HPDE6-E6E7 (cell line): ENCODE measurements around the gene INPP5A.
A peak's percentile ranks its signal among the peaks of the same experiment; 100 is the strongest.

Source experiments
- DNase-seq: peaks from one replicate; pipeline ENCODE4 v3.0.0; 2011; ENCODE audit warnings: missing footprints; ENCODE audit errors: extremely low spot score

Gene INPP5A

DNA sequence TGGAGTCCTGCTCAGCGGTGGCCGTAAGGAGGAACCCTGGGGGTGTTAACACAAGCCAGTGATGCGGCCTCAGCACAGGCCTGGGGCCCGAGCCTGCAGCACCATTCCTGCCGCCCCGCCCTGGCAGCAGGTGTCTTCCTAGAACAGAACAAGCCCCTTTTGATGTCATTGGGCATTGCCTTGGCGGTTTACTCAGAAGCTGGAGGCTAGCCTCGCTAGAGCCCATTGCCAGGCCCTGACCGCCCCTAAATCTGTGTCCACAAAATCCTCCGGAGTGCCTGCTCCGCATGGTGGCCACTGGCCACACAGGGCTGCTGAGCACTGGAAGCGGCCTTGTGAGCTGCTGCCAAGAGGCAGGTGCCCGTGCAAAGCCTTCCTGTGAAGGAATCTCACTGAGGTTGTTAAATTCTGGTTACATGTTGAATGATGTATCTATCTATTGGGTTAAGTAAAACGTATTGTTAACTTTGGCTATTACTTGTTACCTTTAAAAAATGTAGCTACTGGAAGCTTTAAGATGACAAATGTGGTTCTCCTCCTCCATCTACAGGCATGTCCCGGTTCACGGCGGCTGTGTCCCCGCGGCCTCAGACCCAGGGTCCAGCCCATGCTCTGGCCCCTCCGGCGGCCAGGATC is 1.2 kb upstream of the INPP5A start:
- DNase-seq: no peak

DNA sequence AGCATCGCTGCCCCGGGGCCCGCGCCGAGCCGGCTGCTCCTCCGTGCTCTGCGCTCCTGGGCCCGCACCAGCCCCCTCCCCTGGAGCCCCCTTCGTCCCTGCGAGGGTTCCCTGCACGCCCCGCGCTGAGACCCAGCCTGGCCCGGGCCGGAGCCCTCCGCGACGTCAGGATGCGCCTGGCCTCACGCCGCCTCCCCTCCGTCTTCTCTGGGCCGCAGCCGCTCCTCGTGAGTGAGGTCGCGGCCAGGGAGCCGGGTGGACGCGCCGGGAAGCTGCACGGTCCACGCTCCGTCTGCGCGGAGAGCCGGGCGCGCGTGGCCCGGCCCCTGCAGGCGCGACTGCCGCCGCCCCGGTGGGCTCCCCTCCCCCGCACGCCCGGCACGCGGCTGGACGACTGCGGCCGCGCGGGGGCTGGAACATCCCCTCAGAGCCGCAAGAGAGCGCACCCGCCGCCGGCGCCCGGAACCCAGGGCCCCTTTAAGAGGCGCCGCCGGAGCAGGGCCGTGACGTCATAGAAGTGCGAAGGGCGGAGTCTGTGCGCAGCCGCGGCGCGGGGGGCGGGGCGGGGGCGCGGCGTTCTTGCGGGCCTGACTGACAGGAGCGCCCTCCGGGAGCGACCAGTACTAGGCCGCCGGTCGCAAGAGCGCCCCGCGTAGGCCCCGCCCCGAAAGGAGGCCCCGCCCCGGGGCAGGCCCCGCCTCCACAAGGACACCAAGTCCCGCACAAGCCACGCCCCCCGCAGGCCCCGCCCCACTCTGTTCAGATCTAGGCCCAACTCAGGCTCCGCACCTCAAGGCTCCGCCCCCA is 507 bp upstream of the INPP5A start:
- peak; percentile 91 for DNase-seq

DNA sequence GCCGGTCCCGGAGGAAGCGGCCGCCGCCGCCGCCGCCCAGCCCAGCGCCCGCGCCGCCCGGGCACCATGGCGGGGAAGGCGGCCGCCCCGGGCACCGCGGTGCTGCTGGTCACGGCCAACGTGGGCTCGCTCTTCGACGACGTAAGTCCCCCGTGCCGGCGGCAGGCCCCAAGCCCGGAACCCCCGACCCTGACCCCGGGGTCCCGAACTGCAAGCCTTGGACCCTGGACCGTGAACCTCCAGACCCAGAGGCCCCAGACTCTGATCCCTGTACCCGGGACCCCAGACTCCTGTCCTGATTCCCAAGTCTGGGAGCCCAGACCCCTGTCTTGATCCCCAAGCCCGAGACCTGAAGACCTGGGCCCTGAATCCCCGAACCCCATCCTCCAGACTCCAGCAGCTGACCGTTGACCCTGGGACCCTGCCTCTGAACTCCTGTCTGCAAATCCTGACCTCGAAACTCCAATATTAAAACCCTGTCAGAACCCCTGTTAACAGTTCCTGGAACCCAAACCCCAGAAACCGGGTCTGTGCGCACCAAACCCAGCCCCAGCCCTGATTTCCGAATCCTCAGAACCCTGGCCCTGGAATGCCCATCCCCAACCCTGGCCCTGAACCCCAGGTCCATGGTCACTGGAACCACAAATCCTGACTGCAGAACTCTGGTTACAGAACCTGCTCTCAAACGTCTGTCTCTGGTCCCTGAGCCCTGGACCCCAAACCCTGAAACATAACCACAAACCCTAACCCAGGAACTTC is 623 bp downstream of the INPP5A start:
- no peak for DNase-seq

DNA sequence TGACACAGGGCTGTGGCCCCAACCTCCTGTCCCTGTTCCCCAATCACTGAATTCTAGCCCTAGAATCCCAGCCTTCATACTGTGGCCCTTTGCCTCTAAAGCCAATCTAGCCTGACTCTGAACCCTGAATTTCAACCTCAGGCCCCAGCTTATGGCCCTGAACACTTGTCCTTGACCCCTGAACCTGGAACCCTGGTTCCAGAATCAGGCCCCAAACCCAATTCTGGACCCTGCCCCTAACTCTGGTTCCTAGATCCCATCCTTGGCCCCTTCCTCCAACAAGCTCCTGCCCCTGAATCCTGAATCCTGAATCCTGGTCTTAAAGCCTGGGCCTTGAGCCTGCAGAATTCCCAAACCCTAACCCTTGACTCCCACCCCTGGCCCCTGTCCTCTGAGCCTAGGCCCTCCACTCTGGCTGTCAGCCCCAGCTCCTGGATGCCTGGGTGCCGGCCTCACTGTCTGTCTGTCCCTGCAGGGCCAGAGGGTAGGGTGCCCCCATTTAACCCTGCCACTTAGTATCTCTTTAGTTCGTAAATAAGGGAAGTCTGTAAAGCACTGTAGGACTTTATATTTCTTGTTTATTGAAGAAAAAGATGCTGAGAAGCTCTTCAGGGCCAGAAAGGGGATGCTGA is 1.3 kb downstream of the INPP5A start:
- DNase-seq: no peak

DNA sequence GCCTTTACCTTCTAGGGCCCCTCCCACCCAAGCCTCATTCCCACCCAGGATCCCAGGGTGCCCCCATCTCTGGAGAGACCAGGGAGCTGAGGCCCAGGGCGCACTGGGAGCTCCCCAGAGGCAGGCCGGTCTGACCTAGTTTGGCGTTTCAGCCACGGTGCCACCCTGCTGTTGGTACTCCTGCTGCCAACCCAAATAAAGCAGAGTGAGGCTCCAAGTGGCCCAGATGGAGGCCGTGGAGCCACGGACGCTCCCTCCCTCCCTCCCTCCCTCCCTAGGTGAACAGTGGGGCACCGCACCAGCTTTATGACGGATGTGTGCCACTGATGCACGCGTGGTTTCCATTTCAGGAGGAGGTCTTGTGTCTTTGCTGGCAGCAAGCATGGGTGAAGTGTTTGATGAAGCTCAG is 1.8 kb downstream of the INPP5A start:
- no peak for DNase-seq

DNA sequence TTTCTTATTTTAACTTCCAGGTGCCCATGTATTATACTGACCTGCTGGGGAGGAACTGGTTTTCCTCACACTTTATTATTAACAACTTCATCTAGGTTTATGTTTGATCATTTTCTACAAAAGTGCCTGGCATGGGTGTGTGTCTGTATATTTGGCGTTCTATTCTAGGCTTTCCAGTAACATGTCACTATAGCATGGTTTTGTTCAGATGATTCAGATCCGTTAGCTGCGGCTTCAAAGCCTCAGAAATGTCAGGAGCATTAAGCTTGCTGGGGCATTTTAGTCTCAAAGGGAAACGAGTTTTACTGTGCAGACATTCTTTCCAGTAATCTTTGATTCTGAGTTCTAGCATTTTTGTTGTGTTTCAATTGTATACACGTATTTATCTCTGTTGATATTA is 2.3 kb downstream of the INPP5A start:
- DNase-seq: no peak

DNA sequence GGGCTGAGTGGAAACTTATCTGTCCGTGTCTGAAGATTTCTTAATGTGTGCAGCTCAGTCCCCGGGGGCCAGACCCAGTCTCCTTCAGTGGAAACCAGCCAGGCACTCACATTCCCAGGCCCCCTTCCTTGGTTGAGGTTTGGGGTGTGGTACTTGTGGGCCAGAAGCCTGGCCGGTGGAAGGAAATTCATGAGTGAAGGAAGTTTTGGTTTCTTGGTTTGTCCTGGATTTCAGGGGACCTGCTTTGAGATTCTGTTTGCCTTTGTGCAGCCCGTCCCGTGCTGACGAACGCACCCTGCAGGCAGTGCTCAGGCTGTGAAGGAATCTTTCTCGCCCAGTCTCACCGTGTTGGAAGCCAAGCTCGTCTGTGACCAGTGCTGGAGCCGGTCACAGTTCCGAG is 2.9 kb downstream of the INPP5A start:
- DNase-seq: no peak

DNA sequence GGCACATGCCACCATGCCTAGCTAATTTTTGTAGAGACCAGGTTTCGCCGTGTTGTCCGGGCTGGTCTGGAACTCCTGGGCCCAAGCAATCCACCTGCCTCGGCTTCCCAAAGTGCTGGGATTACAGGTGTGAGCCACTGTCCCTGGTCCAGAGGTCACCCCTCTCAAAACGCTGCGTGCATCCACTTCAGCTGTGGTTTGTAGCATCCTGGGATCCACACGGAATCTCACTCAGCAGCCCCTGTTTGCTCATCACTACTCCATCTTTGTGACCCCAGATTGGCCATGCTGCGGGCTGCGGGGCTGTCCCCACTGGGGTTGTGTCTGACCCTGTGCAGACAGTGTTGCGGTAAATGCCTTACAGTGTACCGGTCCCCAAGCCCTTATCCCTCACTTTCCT is 3.5 kb downstream of the INPP5A start:
- no peak for DNase-seq

DNA sequence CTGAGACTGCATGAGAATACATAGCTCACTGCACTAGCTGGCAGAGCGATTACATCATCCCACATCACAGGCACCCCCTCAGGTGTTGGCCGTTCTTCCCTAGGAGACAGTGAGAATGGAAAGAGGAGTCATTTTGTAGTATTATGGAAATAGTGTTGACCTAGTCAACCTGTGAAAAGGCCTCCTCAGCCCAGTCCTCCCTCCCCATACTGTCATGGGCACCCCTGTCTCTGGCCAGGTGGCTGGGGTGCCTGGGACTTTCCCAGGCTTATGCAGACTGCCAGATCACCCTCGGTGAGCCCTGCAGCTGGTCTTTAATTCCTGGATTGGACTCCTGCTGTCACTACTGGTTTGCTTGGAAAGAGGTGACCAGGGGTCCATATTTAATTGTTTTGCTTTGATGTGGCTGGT is 4.0 kb downstream of the INPP5A start:
- no peak for DNase-seq

DNA sequence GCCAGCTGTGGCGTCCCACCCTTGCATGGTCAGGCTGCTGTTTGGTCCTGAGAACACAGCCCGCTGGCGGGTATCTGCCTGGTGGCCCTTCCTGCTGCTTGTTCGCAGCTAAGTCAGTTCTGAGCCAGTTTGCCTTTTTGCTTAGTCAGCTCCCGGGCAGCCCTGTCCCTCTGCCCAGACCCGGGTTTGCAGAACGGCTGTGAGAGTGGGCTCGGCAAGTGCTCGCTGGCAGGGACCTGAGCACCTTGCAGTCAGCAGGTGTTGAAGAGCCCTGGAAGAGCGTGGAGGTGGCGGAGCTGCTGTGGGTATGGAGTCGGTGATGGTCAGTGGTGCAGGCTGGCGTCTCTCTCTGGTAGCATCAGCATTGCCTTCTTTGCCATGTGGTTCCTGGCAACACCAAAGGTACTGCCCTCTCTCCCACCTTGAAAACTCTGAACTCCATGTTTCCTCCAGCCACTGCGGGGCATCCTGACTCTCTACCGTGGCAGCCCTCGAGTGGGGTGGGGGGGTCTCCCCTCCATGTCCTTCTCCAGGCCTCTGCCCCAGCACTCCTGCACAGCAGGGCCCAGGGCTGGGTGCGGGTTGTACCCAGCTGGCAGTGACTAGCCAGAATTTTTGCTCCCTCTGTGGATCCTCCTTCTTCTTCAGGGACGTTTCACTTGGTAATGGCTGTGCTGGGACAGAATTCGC is 4.6 kb downstream of the INPP5A start:
- no peak for DNase-seq

DNA sequence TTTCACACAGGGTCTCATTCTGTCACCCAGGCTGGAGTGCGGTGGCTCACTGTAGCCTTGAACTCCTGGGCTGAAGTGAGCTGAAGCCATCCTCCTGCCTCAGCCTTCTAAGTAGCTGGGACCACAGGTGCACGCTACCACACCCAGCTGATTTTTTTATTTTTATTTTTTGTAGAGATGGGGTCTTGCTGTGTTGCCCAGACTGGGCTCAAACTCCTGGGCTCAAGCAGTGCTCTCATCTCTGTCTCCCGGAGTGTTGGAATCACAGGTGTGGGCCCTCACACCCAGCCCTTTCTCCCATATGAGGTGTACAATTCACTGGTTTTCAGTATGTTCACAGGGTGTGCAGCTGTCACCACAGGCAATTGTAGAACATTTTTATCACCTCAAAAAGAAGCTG is 5.2 kb downstream of the INPP5A start:
- DNase-seq: no peak

DNA sequence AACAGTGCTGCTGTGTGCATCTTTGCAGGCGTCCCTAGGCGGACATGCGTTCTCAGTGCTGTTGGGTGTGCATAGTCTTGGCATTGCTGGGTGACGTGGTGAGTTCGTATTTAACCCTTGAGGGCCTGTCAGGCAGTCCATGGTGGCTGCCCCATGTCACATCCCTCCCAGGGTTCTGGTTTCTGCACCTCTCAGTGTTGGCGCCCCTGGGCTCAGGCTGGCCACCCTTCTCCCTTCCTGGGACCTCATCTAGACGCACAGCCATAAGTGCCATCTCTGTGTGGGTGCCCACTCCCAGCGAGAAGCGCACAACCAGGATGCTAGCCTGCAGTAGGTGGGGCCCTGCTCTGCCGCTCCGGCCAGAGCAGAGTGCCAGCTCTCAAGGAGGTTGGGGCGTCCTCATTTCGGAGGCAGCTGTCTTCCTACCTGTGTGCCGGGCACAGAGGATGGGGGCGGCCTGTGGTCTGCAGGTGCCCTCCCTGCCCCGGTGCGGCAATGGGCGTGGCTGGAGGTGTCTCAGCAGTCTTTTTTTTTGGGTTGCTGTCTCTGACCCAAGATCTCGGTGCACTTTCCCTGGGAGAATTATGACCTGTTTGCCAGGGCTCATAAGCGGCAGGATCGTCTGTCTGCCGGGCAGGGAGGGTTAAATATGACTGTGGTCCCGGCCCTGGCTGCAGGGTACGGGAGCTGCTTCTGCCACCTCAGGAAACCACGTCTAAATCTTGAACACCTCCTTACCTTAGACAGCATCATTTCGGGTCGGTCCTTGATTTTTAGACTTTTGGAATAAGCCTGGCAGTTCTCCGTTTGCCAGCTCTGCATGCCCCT is 6.5 kb downstream of the INPP5A start:
- DNase-seq: no peak

DNA sequence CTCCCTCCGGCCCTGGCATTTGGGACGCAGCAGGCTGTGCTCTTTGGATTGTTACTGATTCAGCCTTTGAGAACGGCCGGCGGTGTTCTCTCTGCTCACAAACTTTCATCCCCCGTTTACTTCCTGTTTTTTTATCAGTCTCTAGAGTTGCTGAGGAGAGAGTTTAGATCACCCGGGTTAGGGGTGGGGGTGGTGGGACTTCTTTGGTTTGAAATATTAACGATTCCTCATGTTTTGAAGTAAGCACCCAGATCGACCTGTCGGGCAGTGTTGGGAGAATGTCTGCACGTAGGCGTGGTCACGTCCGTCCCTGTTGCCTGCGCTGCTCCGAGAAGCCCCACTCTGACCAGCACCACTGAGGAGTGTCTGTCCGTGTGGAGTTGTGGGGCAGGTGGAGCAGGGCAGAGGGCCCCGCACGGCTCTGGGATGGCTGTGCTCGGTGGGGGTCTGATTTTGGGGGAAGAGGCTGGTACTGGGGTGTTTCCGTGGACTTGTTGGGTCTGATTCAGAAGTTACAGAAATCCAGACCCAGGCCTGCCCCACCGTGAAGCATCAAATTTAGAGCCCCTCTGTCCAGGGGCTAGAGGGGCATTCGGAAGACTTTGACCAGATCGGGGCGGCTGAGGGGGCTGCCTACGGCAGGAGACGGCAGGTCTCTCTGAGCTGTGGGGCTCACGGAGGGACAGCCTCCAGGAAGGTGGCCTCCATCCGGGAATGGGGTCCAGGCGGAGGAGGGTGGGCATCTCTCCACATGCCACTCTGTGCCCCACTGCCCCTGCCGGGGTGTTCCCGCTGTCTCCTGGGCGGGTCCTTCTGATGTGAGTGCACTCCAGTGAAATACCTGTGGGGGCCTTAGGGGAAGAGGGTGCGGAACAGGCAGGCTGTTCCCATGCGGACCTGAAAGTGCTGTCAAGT is 7.4 kb downstream of the INPP5A start:
- DNase-seq: no peak

DNA sequence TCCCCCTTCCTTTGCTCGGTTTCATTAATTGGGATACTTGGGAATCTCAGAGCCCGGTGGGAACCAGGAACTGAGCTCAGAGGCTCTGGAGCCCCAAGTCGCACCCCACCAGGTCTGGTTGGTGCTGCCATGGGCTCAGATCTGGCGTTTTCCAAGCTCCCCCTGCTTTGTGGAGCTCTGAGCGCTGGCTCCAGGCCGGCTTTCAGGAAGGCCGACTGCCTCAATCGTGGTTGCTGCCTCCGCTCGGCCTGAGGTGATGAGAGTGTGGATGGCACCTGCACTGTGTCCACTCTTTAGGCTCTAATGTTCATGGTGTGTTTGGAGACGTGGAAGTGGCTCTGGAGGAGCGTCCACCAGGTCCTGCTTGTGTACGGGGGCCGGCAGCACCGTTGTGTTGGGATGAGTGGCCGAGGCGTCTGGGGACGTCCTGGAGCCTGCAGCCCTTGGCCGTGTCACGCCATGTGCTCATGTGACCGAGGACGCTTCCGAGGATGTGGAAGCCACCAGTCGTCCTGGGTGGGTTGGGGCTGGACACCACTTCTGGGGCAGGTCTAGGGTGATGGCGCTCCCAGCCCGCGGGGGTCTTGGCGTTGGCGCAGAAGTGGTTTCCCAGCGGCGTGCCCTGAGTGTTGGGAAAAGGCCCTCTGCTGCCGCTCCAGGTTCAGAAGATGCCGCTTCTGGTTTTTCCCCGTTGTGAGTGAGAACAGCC is 8.2 kb downstream of the INPP5A start:
- no peak for DNase-seq

DNA sequence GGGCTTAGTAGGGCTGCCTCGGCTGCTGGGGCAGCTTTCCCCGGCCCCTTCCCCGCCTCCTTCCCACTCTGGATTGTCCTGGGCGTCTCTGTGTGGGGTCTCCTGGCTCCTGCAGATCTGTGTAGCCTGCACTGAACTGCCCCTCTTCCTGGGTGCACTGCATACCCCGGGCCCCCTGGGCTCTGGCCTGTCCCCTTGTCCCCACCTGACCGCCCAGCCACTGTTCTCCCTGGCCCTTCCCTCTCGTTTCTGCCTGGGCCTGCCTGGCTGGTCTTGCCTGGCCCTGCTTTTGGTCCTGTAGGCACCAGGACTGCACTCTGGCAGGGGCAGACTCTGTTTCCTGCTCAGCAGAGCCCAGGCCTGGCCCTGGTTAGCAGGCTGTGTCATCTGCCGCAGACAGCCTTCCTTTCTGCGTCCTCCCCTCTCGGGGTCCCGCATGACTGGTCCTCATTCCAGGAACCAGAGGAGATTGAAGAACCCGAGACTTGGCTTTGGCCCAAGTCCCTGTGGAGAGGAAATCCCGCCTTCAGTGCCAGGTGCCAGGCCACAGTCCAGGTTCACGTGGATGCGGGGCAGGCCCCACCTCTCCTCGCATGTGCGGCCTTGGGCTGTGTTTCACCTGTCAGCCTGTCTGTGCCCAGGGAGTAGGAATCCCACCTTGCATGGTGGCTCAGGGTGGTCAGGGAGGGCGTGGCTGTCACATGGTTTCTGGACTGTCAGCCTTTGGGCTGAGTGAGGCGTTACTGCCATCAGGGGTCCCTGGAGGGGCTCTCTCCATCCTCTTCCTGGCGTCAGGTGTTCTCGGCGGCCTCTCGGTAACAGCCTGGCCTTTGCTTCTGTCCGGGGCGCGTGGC is 9.2 kb downstream of the INPP5A start:
- DNase-seq: no peak

DNA sequence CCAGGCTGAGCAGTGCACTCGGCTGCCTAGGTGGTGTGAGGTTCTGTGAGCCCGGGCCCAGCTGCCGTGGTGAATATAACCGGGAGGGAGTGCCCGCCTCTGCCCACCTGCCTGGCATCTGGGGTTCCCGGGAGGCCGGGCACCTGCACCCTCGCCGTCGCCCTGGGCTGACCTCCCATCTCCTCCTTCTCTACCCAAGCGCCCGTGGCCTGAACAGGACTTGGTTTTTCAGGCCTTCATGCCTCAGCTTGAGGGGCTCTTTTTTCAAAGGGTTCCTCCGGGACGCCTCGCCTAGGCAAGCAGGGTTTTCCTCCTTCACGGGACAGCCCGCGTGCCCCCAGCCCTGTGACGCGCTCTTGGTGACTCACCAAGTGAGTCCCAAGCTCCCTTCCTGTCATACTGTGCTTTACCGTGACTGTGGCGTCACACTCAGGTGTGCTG is 9.9 kb downstream of the INPP5A start:
- DNase-seq: no peak

DNA sequence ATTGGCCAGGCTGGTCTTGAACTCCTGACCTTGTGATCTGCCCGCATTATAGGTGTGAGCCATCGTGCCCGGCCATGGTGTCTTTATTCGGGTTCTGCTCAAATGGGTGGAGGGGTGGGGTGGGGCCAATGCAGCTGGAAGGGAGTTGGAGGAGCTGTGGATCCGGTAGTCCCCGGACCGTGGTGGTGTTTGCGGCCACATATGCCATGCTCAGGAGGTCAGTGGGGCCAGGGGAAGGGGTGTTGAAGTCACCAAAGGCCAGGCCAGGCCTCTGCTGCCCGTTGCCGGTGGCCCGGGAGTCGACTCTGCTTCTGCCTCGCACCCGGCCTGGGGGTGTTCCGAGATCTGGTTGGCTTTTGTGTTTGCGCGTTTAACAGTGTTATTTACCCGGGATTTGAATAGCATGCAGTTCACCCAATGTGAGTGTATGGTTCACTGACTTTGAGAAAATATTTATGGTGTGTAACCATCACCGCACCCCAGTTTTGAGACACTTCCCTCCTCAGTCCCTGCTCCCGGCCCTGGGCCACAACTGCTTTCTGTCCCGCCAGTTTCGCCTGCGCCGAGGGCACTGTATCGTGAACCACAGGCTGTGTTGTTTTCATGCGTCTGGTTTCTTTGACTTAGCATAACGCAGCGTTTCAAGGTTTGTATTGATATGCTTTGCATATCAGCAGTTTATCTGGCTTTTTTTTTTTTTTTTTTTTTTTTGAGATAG is 10.7 kb downstream of the INPP5A start:
- DNase-seq: no peak
